Measurements from ENCODE around the gene ABTB1.
"Not testable (repeated sequence)": the region's sequence is repeated elsewhere in the genome, so short reads cannot be mapped to it uniquely, and the experiment has no call there.

Gene ABTB1

GRCh38 chr3:127650236-127650635, 22.5 kb upstream of the ABTB1 start:
- DNase-seq, result no peak

GRCh38 chr3:127651516-127652172, 21.1 kb upstream of the ABTB1 start:
- DNase-seq, result no peak

- DNase-seq, result peak; percentile 57
Measured at GRCh38 chr3:127652246-127652995, 20.3 kb upstream of the ABTB1 start.

GRCh38 chr3:127654374-127654773, 18.4 kb upstream of the ABTB1 start:
- no peak for DNase-seq

- not testable (repeated sequence) for DNase-seq
Measured at GRCh38 chr3:127654993-127655392, 17.8 kb upstream of the ABTB1 start.

- DNase-seq, result no peak
Measured at GRCh38 chr3:127655641-127656040, 17.1 kb upstream of the ABTB1 start.

- no peak for DNase-seq
Measured at GRCh38 chr3:127656906-127657305, 15.8 kb upstream of the ABTB1 start.

GRCh38 chr3:127658234-127658633, 14.5 kb upstream of the ABTB1 start:
- no peak for DNase-seq

GRCh38 chr3:127660621-127661251, 12.0 kb upstream of the ABTB1 start:
- no peak for DNase-seq

- no peak for DNase-seq
Measured at GRCh38 chr3:127661600-127661999, 11.2 kb upstream of the ABTB1 start.

GRCh38 chr3:127662001-127662469, 10.7 kb upstream of the ABTB1 start:
- DNase-seq, result no peak

- DNase-seq, result no peak
Measured at GRCh38 chr3:127663151-127663550, 9.6 kb upstream of the ABTB1 start.

GRCh38 chr3:127665165-127665564, 7.6 kb upstream of the ABTB1 start:
- no peak for DNase-seq

- no peak for DNase-seq
Measured at GRCh38 chr3:127665586-127665985, 7.2 kb upstream of the ABTB1 start.

GRCh38 chr3:127666676-127667075, 6.1 kb upstream of the ABTB1 start:
- DNase-seq, result no peak

GRCh38 chr3:127667119-127667681, 5.6 kb upstream of the ABTB1 start:
- no peak for DNase-seq

GRCh38 chr3:127668906-127669305, 3.8 kb upstream of the ABTB1 start:
- no peak for DNase-seq

- no peak for DNase-seq
Measured at GRCh38 chr3:127669541-127670228, 3.1 kb upstream of the ABTB1 start.

GRCh38 chr3:127670229-127670559, 2.6 kb upstream of the ABTB1 start:
- no peak for DNase-seq

GRCh38 chr3:127670761-127671522, 1.8 kb upstream of the ABTB1 start:
- DNase-seq, result no peak

GRCh38 chr3:127671523-127672428, 976 bp upstream of the ABTB1 start:
- DNase-seq, result no peak
